Thoracic aorta (tissue), 2 donors: Measurements from ENCODE around the gene FAM177A1. TPM values are rescaled to one million over a fixed set of nuclear protein-coding genes. Genes with fewer than 3 reads are reported as not detected.
A peak's percentile ranks its signal among the peaks of the same experiment; 100 is the strongest.

Experiments used
- ATAC-seq: fragments of 150-250 bp; one replicate; pipeline ENCODE4 v1.8.0; 2017; ENCODE audit warnings: low read depth; ENCODE audit not compliant: insufficient number of reproducible peaks, low FRiP score
- DNase-seq: peaks from one replicate; pipeline ENCODE4 v3.0.0-alpha.2; 2020; ENCODE audit warnings: low spot score
- H3K27ac ChIP-seq, 2 donors: fragments of 200-600 bp; sonication (generic); 1 replicate in 1 of 2; 2 replicates in 1 of 2; pipeline ENCODE4 v1.5.1; 2016; ENCODE audit warnings: mild to moderate bottlenecking in 2 of 2, moderate library complexity in 2 of 2
- H3K27me3 ChIP-seq: fragments of 200-600 bp; sonication (generic); replicated peaks from 2 replicates; pipeline ENCODE4 v1.6.0; 2016; ENCODE audit warnings: mild to moderate bottlenecking; ENCODE audit not compliant: insufficient read depth
- H3K36me3 ChIP-seq: fragments of 200-600 bp; sonication (generic); one replicate; pipeline ENCODE4 v1.5.1; 2016
- H3K4me1 ChIP-seq, 2 donors: fragments of 200-600 bp; sonication (generic); 1 replicate in 1 of 2; 2 replicates in 1 of 2; pipeline versions ENCODE4 v1.5.1 to v1.6.0; 2016; ENCODE audit warnings: low read depth in 2 of 2, mild to moderate bottlenecking in 1 of 2; ENCODE audit not compliant: control insufficient read depth in 1 of 2
- H3K4me3 ChIP-seq: fragments of 200-600 bp; sonication (generic); 2 replicates; pipeline ENCODE4 v1.5.1; 2016; ENCODE audit warnings: mild to moderate bottlenecking
- H3K9me3 ChIP-seq: fragments of 200-600 bp; sonication (generic); 2 replicates; pipeline ENCODE4 v1.5.1; 2016
- CTCF ChIP-seq: fragments of 200-600 bp; sonication (generic); IDR thresholded peaks from one replicate; pipeline ENCODE4 v1.5.1; 2019; ENCODE audit warnings: antibody characterized with exemption
- total RNA-seq, 2 donors: library from RNA; depleted of rRNA; stranded (reverse); fragments of >200 nt; gene quantifications; one replicate each; pipeline versions ENCODE4 v1.1.0 to v1.2.3, GENCODE V29; 2016

FAM177A1 gene
- total RNA-seq, 2 donors from 2014 or later, result 60.0 to 73.8 TPM

- peak; percentile 75 for DNase-seq
- Histone ChIP-seq H3K27ac (peak within 1 kb of the TSS; percentile 96 to 98), H3K36me3 (no peaks in the 10 kb centered on the region), H3K4me1 (peaks cover 5 to 44% of the 10 kb centered on the region in 2 donors), H3K4me3 (peak within 1 kb of the TSS; percentile 89), H3K9me3 (no peaks in the 10 kb centered on the region), H3K27me3 (no peaks in the 10 kb centered on the region)
- ATAC-seq, result peak; percentile 73
- TF ChIP-seq CTCF, result no peak
These were observed 76.0 kb downstream of the FAM177A1 start, which contains the start of the genes PPP2R3C and PRORP for GRCh38 chr14:35121887-35122695. PPP2R3C (minus strand) TSS chr14:35121990; CDS start chr14:35121959, 31 bp downstream. PRORP (plus strand) TSS chr14:35122552; CDS start chr14:35123246, 694 bp downstream.

GRCh38 chr14:35122696-35123387 is 76.8 kb downstream of the FAM177A1 start:
- H3K9me3 ChIP-seq, result no peaks in the 10 kb centered on the region
- ATAC-seq (no peak), DNase-seq (no peak)
- peak overlapping the region; percentile 89 for H3K4me3 ChIP-seq
- peaks cover 5 to 44% of the 10 kb centered on the region in 2 donors for H3K4me1 ChIP-seq
- H3K36me3 ChIP-seq, result no peaks in the 10 kb centered on the region
- no peak for TF ChIP-seq CTCF
- H3K27ac ChIP-seq, result peak overlapping the region; percentile 96 to 98
- no peaks in the 10 kb centered on the region for H3K27me3 ChIP-seq

GRCh38 chr14:35123388-35123703 is 77.3 kb downstream of the FAM177A1 start:
- Histone ChIP-seq H3K4me3 (peak overlapping the region; percentile 89), H3K27me3 (no peaks in the 10 kb centered on the region), H3K9me3 (no peaks in the 10 kb centered on the region), H3K4me1 (peaks cover 5 to 44% of the 10 kb centered on the region in 2 donors), H3K27ac (peak overlapping the region; percentile 96 to 98), H3K36me3 (no peaks in the 10 kb centered on the region)
- DNase-seq (no peak), ATAC-seq (no peak)
- TF ChIP-seq CTCF, result no peak

GRCh38 chr14:35124127-35124526 is 78.1 kb downstream of the FAM177A1 start:
- DNase-seq (no peak), ATAC-seq (no peak)
- Histone ChIP-seq H3K27ac (no peak overlapping the region), H3K36me3 (no peaks in the 10 kb centered on the region), H3K9me3 (no peaks in the 10 kb centered on the region), H3K27me3 (no peaks in the 10 kb centered on the region), H3K4me3 (no peak overlapping the region), H3K4me1 (peaks cover 5 to 40% of the 10 kb centered on the region in 2 donors)
- no peak for TF ChIP-seq CTCF

Other genes with a start within 250 kb of the FAM177A1 start
- gene BAZ1A, start 170.9 kb upstream of the FAM177A1 start, total RNA-seq, result 10 to 100 TPM; 16.1 to 51.6 TPM
- gene SRP54, start 63.3 kb upstream of the FAM177A1 start, total RNA-seq, result 10 to 100 TPM; 57.1 to 87.2 TPM
- 10 to 100 TPM; 29.5 to 31.6 TPM for gene PPP2R3C, start 75.7 kb downstream of the FAM177A1 start, total RNA-seq
- gene PRORP, start 76.3 kb downstream of the FAM177A1 start, total RNA-seq, result 10 to 100 TPM; 18.1 to 43.6 TPM
- 100 to 1,000 TPM in 1 of 2 donors, 10 to 100 TPM in 1; 56.5 to 119 TPM for gene PSMA6, start 246.1 kb downstream of the FAM177A1 start, total RNA-seq